HG03457 (cell line): ENCODE data around the gene TRIP13.
"Not testable (repeated sequence)": the region's sequence is repeated elsewhere in the genome, so short reads cannot be mapped to it uniquely, and the experiment has no call there.

Source experiments
- ATAC-seq: cut with Tn5 transposase; IDR thresholded peaks from one replicate; pipeline ENCODE4 v1.9.1; 2021; ENCODE audit warnings: moderate number of reproducible peaks; ENCODE audit not compliant: unreplicated experiment

The TRIP13 gene

GRCh38 chr5:934381-934967 is 41.8 kb downstream of the TRIP13 start:
- ATAC-seq = not testable (repeated sequence)

- no peak for ATAC-seq
Observed at GRCh38 chr5:935510-936084, 42.9 kb downstream of the TRIP13 start.

- no peak for ATAC-seq
Observed at GRCh38 chr5:936149-937144, 43.8 kb downstream of the TRIP13 start.

GRCh38 chr5:937151-937924 is 44.7 kb downstream of the TRIP13 start:
- ATAC-seq = no peak

GRCh38 chr5:939368-939767 is 46.7 kb downstream of the TRIP13 start:
- no peak for ATAC-seq

- not testable (repeated sequence) for ATAC-seq
Observed at GRCh38 chr5:940741-941140, 48.1 kb downstream of the TRIP13 start.

- no peak for ATAC-seq
Observed at GRCh38 chr5:943201-943917, 50.7 kb downstream of the TRIP13 start.

GRCh38 chr5:943918-944620 is 51.4 kb downstream of the TRIP13 start:
- ATAC-seq = no peak

GRCh38 chr5:944621-944927 is 51.9 kb downstream of the TRIP13 start:
- no peak for ATAC-seq

- ATAC-seq = no peak
Observed at GRCh38 chr5:944992-945685, 52.5 kb downstream of the TRIP13 start.

GRCh38 chr5:945691-946551 is 53.2 kb downstream of the TRIP13 start:
- ATAC-seq = no peak

GRCh38 chr5:946720-947625 is 54.3 kb downstream of the TRIP13 start:
- no peak for ATAC-seq

GRCh38 chr5:947626-948471 is 55.2 kb downstream of the TRIP13 start:
- ATAC-seq = no peak

GRCh38 chr5:948472-949274 is 56.0 kb downstream of the TRIP13 start:
- no peak for ATAC-seq

GRCh38 chr5:949275-949543 is 56.5 kb downstream of the TRIP13 start:
- ATAC-seq = no peak
